Trophoblast cell (in vitro differentiated cells and primary cell): ENCODE measurements around the gene CCNC.

Experiments
- DNase-seq, 2 donors: peaks; one replicate each; pipeline ENCODE4 v3.0.0-alpha.2; 2016
- H2AFZ ChIP-seq: 2 replicates; pipeline ENCODE4 v1.6.1; 2013; ENCODE audit warnings: low read length, moderate library complexity, mild to moderate bottlenecking; ENCODE audit not compliant: insufficient read depth, poor library complexity
- H2AK5ac ChIP-seq: 2 replicates; pipeline ENCODE4 v1.6.1; 2013; ENCODE audit warnings: mild to moderate bottlenecking, low read length
- H2BK120ac ChIP-seq: 2 replicates; pipeline ENCODE4 v1.6.1; 2013; ENCODE audit warnings: low read length, mild to moderate bottlenecking, moderate library complexity; ENCODE audit not compliant: insufficient read depth, poor library complexity
- H2BK12ac ChIP-seq: 2 replicates; pipeline ENCODE4 v1.6.1; 2013; ENCODE audit warnings: mild to moderate bottlenecking, low read length, moderate library complexity
- H2BK5ac ChIP-seq: 2 replicates; pipeline ENCODE4 v1.6.1; 2013; ENCODE audit warnings: low read length, low read depth, moderate library complexity, mild to moderate bottlenecking; ENCODE audit not compliant: poor library complexity
- H3K14ac ChIP-seq: 2 replicates; pipeline ENCODE4 v1.6.1; 2013; ENCODE audit warnings: mild to moderate bottlenecking, low read length
- H3K18ac ChIP-seq: 2 replicates; pipeline ENCODE4 v1.6.1; 2013; ENCODE audit warnings: mild to moderate bottlenecking, low read length
- H3K23ac ChIP-seq: 2 replicates; pipeline ENCODE4 v1.6.1; 2013; ENCODE audit warnings: low read length
- H3K27ac ChIP-seq: 2 replicates; pipeline ENCODE4 v1.5.1; 2013; ENCODE audit warnings: low read depth, mild to moderate bottlenecking, inconsistent platforms, low read length, moderate library complexity
- H3K27me3 ChIP-seq: 2 replicates; pipeline ENCODE4 v1.6.1; 2013; ENCODE audit warnings: inconsistent platforms, mild to moderate bottlenecking, low read length, moderate library complexity; ENCODE audit not compliant: insufficient read depth
- H3K36me3 ChIP-seq, 2 experiments: 1 replicate in 1 of 2; 2 replicates in 1 of 2; pipeline ENCODE4 v1.6.1; 2013; ENCODE audit warnings: low read length in 2 of 2, mild to moderate bottlenecking in 2 of 2, moderate library complexity in 1 of 2; ENCODE audit not compliant: insufficient read depth in 2 of 2, control insufficient read depth in 1 of 2
- H3K4ac ChIP-seq: 2 replicates; pipeline ENCODE4 v1.6.1; 2013; ENCODE audit warnings: low read depth, mild to moderate bottlenecking, low read length, moderate library complexity
- H3K4me1 ChIP-seq, 2 experiments: 1 replicate in 1 of 2; 2 replicates in 1 of 2; pipeline ENCODE4 v1.6.1; 2013; ENCODE audit warnings: low read length in 2 of 2, mild to moderate bottlenecking in 2 of 2, moderate library complexity in 1 of 2; ENCODE audit not compliant: insufficient read depth in 2 of 2, control insufficient read depth in 1 of 2
- H3K4me2 ChIP-seq: 2 replicates; pipeline ENCODE4 v1.6.1; 2013; ENCODE audit warnings: inconsistent platforms, mild to moderate bottlenecking, low read length, moderate library complexity
- H3K4me3 ChIP-seq: 2 replicates; pipeline ENCODE4 v1.5.1; 2013; ENCODE audit warnings: mild to moderate bottlenecking, low read depth, low read length, inconsistent platforms
- H3K79me1 ChIP-seq: one replicate; pipeline ENCODE4 v1.6.1; 2013; ENCODE audit warnings: low read length
- H3K79me2 ChIP-seq: 2 replicates; pipeline ENCODE4 v1.6.1; 2013; ENCODE audit warnings: low read length, mild to moderate bottlenecking; ENCODE audit not compliant: control insufficient read depth, insufficient read depth, poor library complexity
- H3K9ac ChIP-seq: 2 replicates; pipeline ENCODE4 v1.6.1; 2013; ENCODE audit warnings: mild to moderate bottlenecking, low read length
- H3K9me3 ChIP-seq: 2 replicates; pipeline ENCODE4 v1.6.1; 2013; ENCODE audit warnings: low read depth, mild to moderate bottlenecking, control low read depth, inconsistent platforms, low read length; ENCODE audit not compliant: insufficient read depth
- H4K12ac ChIP-seq: 2 replicates; pipeline ENCODE4 v1.6.1; 2013; ENCODE audit warnings: low read depth, mild to moderate bottlenecking, low read length, moderate library complexity
- H4K8ac ChIP-seq: 2 replicates; pipeline ENCODE4 v1.6.1; 2013; ENCODE audit warnings: low read depth, mild to moderate bottlenecking, low read length, moderate library complexity
- H4K91ac ChIP-seq: one replicate; pipeline ENCODE4 v1.6.1; 2013; ENCODE audit warnings: low read depth, mild to moderate bottlenecking, low read length, moderate library complexity
- WGBS: extraction: QIAGEN DNeasy Blood & Tissue Kit; methylation state at CpG from one replicate; pipeline ENCODE4 v1.1.7; 2013; ENCODE audit warnings: missing lambda C conversion rate; ENCODE audit not compliant: insufficient read length, insufficient coverage; ENCODE audit errors: extremely low coverage; 5-methylcytosine and 5-hydroxymethylcytosine counted together

CCNC gene

DNA sequence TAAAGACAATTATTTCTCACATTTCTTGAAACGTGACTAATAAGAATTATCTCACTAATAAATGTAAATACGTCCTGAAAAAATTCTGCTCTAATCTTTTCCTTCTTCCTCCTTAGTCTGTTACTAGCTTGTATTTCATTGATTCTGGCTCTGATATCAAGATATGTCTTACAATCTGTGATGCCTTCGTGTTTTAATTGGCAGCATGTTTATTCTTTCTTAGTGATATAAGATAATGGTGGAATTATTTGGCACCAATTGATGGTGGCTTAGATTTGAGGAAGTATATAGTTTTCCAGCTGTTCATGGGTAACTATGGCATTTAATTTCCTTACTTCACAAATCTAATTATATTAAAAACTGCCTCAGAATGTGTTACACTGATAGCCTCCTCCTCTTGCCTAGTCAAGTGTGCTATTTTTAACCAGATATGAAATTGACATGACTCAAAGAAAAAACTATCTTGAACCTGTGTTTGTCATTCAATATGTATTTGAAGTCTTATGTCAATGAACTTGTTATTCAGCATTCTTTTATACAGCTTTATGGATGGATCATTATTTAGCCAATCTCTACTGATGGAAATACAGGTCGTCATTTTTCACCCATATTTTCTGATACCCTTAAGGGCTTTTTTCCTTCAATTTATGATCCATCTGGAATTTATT lies 5.3 kb downstream of the CCNC start:
- no peak overlapping the region for H3K14ac ChIP-seq

DNA sequence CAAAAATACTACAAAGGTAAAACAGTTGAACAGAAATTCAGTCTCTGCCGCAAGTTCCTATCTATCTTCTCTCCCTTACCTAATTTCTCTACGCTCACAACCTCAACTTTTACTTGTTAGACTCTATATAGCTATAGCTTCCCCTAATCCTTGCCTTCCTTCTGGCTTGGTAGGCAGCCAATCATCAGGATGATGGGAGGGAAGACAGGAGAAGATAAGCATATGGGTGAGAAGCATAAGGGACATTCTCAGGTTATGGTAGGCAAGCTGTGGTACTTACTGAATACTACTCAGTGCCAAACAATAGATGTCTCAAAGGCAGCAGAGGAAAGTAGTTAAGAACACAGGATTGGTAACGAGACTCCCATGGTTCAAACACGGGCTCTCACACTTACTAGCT lies 7.8 kb downstream of the CCNC start:
- no peak overlapping the region for H2AFZ ChIP-seq
- no peak overlapping the region for H4K8ac ChIP-seq
- no peaks in the 10 kb centered on the region for H3K4me1 ChIP-seq
- no peak overlapping the region for H3K14ac ChIP-seq
- H3K4me2 ChIP-seq = no peak overlapping the region
- H3K4ac ChIP-seq = no peak overlapping the region
- H2AK5ac ChIP-seq = no peak overlapping the region
- H3K27ac ChIP-seq = no peak overlapping the region
- no peaks in the 10 kb centered on the region for H3K27me3 ChIP-seq
- 100% methylated on average over 1 of the region's 4 CpGs for WGBS
- no peak overlapping the region for H3K23ac ChIP-seq
- DNase-seq = no peak
- H3K9ac ChIP-seq = no peak overlapping the region
- no peak overlapping the region for H4K91ac ChIP-seq
- no peak overlapping the region for H2BK5ac ChIP-seq
- H2BK12ac ChIP-seq = no peak overlapping the region
- H4K12ac ChIP-seq = no peak overlapping the region
- H3K4me3 ChIP-seq = no peak overlapping the region
- H3K18ac ChIP-seq = no peak overlapping the region
- H3K9me3 ChIP-seq = no peaks in the 10 kb centered on the region
- H2BK120ac ChIP-seq = no peak overlapping the region
- no peaks in the 10 kb centered on the region for H3K79me1 ChIP-seq
- H3K36me3 ChIP-seq = peaks cover 9 to 13% of the 10 kb centered on the region in 2 experiments
- H3K79me2 ChIP-seq = no peaks in the 10 kb centered on the region

More for the DNA sequence above, 5.3 kb downstream of the CCNC start:
- Histone ChIP-seq H3K4me2 (no peak overlapping the region), H3K4ac (no peak overlapping the region), H4K91ac (no peak overlapping the region), H2BK5ac (no peak overlapping the region), H4K12ac (no peak overlapping the region), H4K8ac (no peak overlapping the region), H3K9ac (no peak overlapping the region), H3K36me3 (peaks cover 3 to 4% of the 10 kb centered on the region in 2 experiments), H2BK120ac (no peak overlapping the region), H3K4me1 (no peaks in the 10 kb centered on the region), H3K27me3 (no peaks in the 10 kb centered on the region), H3K23ac (no peak overlapping the region), H3K79me2 (peaks cover 4% of the 10 kb centered on the region), H2BK12ac (no peak overlapping the region), H3K9me3 (no peaks in the 10 kb centered on the region), H3K79me1 (peaks cover 3% of the 10 kb centered on the region), H3K18ac (no peak overlapping the region), H3K4me3 (no peak overlapping the region), H2AK5ac (no peak overlapping the region), H3K27ac (no peak overlapping the region), H2AFZ (no peak overlapping the region)
- WGBS = no CpG with 5 or more reads among the region's 4 CpGs
- peak; percentile 16 to 82 for DNase-seq

DNA sequence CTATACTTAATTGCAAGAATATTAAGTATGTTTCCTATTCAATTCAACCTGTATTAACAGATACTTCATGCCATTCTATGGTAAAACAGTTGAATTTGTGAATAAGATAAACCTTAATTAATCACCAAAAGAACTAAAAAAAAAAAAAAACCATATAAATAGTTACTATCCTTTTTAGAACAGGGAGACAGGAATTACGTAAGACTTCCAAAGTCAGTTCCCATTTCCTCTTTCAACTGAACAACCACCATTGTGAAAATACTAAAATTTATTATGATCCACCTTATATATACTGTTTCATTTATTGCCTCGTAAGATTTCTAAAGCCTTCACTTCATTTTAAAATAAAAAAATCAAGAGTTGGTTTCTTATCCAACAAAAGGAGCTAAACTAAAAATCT lies 9.4 kb downstream of the CCNC start:
- H4K12ac ChIP-seq = no peak overlapping the region
- no peaks in the 10 kb centered on the region for H3K79me2 ChIP-seq
- H2BK5ac ChIP-seq = no peak overlapping the region

DNA sequence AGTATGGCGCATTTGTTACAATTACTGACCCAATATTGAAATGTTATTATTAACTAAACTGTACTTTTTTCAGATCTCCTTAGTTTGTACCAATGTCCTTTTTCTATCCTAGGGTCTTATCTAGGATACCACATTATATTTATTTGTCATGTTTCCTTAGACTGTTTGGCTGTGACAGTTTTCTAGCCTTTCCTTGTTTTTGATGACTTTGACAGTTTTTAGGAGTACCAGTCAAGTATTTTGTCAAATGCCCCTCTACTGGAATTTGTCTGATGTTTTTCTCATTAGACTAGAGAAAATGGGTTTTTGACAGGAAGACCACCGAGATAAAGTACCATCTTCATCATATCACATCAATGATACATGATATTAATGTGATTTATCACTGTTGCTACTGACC lies 14.6 kb downstream of the CCNC start:
- Histone ChIP-seq H2AFZ (no peak overlapping the region), H4K12ac (no peak overlapping the region), H3K9me3 (no peaks in the 10 kb centered on the region), H3K18ac (no peak overlapping the region), H3K14ac (no peak overlapping the region), H3K79me1 (no peaks in the 10 kb centered on the region), H3K79me2 (no peaks in the 10 kb centered on the region), H3K9ac (no peak overlapping the region), H2BK120ac (no peak overlapping the region), H3K4me1 (no peaks in the 10 kb centered on the region), H2AK5ac (no peak overlapping the region), H3K36me3 (peaks cover 12 to 14% of the 10 kb centered on the region in 2 experiments), H3K27ac (no peak overlapping the region), H4K8ac (no peak overlapping the region), H3K27me3 (no peaks in the 10 kb centered on the region), H4K91ac (no peak overlapping the region), H3K4ac (no peak overlapping the region), H3K4me2 (no peak overlapping the region), H2BK12ac (no peak overlapping the region), H3K4me3 (no peak overlapping the region), H2BK5ac (no peak overlapping the region), H3K23ac (no peak overlapping the region)
- DNase-seq = no peak
- no CpG with 5 or more reads among the region's 2 CpGs for WGBS

More for the DNA sequence above, 9.4 kb downstream of the CCNC start:
- Histone ChIP-seq H3K9ac (no peak overlapping the region), H2AFZ (no peak overlapping the region), H2BK120ac (no peak overlapping the region), H3K27ac (no peak overlapping the region), H3K4me3 (no peak overlapping the region), H3K36me3 (peaks cover 12 to 16% of the 10 kb centered on the region in 2 experiments), H2AK5ac (no peak overlapping the region), H3K4me2 (no peak overlapping the region), H3K14ac (no peak overlapping the region), H4K8ac (no peak overlapping the region), H3K18ac (no peak overlapping the region), H3K4ac (no peak overlapping the region), H4K91ac (no peak overlapping the region), H3K27me3 (no peaks in the 10 kb centered on the region), H3K9me3 (no peaks in the 10 kb centered on the region), H3K4me1 (no peaks in the 10 kb centered on the region), H2BK12ac (no peak overlapping the region), H3K79me1 (no peaks in the 10 kb centered on the region), H3K23ac (no peak overlapping the region)
- DNase-seq = no peak
- WGBS = no CpG with 5 or more reads among the region's 2 CpGs
